ENCODE data around the gene UNC13B.
"Not testable (repeated sequence)": the region's sequence is repeated elsewhere in the genome, so short reads cannot be mapped to it uniquely, and the experiment has no call there.

Gene UNC13B

DNA sequence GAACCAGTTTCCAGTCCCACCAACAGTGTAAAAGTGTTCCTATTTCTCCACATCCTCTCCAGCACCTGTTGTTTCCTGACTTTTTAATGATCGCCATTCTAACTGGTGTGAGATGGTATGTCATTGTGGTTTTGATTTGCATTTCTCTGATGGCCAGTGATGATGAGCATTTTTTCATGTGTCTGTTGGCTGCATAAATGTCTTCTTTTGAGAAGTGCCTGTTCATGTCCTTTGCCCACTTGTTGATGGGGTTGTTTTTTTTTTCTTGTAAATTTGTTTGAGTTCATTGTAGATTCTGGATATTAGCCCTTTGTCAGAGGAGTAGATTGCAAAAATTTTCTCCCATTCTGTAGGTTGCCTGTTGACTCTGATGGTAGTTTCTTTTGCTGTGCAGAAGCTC is 84.1 kb downstream of the UNC13B start:
- CTCF ChIA-PET; POLR2A ChIA-PET; H3K4me1 ChIP-seq (ENCODE audit: control insufficient read depth, insufficient read depth, low read length); H3K9me3 ChIP-seq (ENCODE audit: control insufficient read depth, insufficient read depth, low read depth, low read length); H3K27ac ChIP-seq (ENCODE audit: extremely low read depth, low read depth, low read length); H3K36me3 ChIP-seq (ENCODE audit: control insufficient read depth in 2 of 2, insufficient read depth in 1 of 2, low read length in 2 of 2); H3K4me3 ChIP-seq (ENCODE audit: low read depth, low read length): not testable (repeated sequence)
- TF ChIP-seq SCRT1 (tag by site-specific recombination; IDR thresholded peaks at IDR 0.05; ENCODE audit: borderline replicate concordance) (peak; percentile 66; the same call in 1 of the 2 replicates), SCRT2 (tag by site-specific recombination; IDR thresholded peaks at IDR 0.05) (peak; percentile 49; the same call in 1 of the 2 replicates)

DNA sequence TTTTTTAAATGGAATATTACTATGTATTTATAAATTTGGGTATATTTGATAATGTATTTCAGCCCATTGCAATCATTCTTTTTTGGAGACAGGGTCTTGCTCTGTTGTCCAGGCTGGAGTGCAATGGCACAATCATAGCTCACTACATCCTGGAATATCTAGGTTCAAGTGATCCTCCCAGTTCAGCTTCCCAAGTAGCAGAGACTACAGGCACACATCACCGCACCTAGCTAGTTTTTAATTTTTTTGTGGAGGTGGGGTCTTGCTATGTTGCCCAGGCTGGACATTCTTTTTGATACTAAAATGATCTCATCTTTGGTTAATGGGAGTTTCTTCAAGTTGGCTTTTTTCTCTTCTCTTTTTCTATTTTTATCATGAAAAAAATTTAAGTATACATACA is 91.3 kb downstream of the UNC13B start:
- TF ChIP-seq ZNF121 (tag by site-specific recombination; IDR thresholded peaks at IDR 0.05), result peak; percentile 74; the same call in 1 of the 2 replicates
- TF ChIP-seq KLF8 (tag by site-specific recombination; IDR thresholded peaks at IDR 0.05), result no peak
- no peaks in the 10 kb centered on the region for H3K4me1 ChIP-seq (ENCODE audit: control insufficient read depth, insufficient read depth, low read length)
- no peaks in the 10 kb centered on the region for H3K9me3 ChIP-seq (ENCODE audit: control insufficient read depth, insufficient read depth, low read depth, low read length)
- H3K4me3 ChIP-seq (ENCODE audit: low read depth, low read length), result no peak overlapping the region
- H3K36me3 ChIP-seq (ENCODE audit: control insufficient read depth in 2 of 2, insufficient read depth in 1 of 2, low read length in 2 of 2), result no peaks in the 10 kb centered on the region
- POLR2A ChIA-PET, result interaction anchor here (0.9 kb wide), 1 partner anchor 10 kb away, joined by 4 read pairs; no protein-coding TSS in a partner anchor
- H3K27ac ChIP-seq (ENCODE audit: extremely low read depth, low read depth, low read length), result no peak overlapping the region
- CTCF ChIA-PET, result interaction anchor here (0.6 to 0.7 kb wide), 3 partner anchors 16 to 172 kb away, joined by 3 to 5 read pairs (median 3); no protein-coding TSS in a partner anchor

DNA sequence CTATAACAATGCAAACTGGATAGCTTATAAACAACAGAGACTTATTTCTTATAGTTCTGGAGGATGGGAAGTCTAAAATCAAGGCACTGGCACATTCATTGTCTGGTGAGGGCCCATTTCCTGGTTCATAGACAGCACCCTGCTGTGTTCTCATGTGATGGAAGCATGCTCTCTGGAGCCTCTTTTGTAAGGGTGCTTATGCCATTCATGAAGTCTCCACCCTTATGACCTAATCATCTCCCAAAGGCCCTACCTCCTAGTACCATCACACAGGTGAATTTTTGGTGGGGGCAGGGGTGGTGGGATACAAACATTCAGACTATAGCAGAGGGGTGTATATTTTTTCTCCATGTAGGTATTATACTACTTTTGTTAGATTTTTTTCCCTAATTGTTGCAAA is 92.4 kb downstream of the UNC13B start:
- POLR2A ChIA-PET, result no interaction called here
- TF ChIP-seq ZNF324 (tag by site-specific recombination; IDR thresholded peaks at IDR 0.05), result no peak
- TF ChIP-seq, protein P1, sequence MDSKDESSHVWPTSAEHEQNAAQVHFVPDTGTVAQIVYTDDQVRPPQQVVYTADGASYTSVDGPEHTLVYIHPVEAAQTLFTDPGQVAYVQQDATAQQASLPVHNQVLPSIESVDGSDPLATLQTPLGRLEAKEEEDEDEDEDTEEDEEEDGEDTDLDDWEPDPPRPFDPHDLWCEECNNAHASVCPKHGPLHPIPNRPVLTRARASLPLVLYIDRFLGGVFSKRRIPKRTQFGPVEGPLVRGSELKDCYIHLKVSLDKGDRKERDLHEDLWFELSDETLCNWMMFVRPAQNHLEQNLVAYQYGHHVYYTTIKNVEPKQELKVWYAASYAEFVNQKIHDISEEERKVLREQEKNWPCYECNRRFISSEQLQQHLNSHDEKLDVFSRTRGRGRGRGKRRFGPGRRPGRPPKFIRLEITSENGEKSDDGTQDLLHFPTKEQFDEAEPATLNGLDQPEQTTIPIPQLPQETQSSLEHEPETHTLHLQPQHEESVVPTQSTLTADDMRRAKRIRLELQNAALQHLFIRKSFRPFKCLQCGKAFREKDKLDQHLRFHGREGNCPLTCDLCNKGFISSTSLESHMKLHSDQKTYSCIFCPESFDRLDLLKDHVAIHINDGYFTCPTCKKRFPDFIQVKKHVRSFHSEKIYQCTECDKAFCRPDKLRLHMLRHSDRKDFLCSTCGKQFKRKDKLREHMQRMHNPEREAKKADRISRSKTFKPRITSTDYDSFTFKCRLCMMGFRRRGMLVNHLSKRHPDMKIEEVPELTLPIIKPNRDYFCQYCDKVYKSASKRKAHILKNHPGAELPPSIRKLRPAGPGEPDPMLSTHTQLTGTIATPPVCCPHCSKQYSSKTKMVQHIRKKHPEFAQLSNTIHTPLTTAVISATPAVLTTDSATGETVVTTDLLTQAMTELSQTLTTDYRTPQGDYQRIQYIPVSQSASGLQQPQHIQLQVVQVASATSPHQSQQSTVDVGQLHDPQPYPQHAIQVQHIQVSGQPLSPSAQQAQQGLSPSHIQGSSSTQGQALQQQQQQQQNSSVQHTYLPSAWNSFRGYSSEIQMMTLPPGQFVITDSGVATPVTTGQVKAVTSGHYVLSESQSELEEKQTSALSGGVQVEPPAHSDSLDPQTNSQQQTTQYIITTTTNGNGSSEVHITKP (tag by site-specific recombination; IDR thresholded peaks at IDR 0.05), result 0 out of 2 replicates have a peak, but pooled peaks have one; percentile 30
- Histone ChIP-seq H3K4me3 (ENCODE audit: low read depth, low read length) (no peak overlapping the region), H3K36me3 (ENCODE audit: control insufficient read depth in 2 of 2, insufficient read depth in 1 of 2, low read length in 2 of 2) (no peaks in the 10 kb centered on the region), H3K9me3 (ENCODE audit: control insufficient read depth, insufficient read depth, low read depth, low read length) (no peaks in the 10 kb centered on the region), H3K4me1 (ENCODE audit: control insufficient read depth, insufficient read depth, low read length) (no peaks in the 10 kb centered on the region), H3K27ac (ENCODE audit: extremely low read depth, low read depth, low read length) (no peak overlapping the region)
- CTCF ChIA-PET, result interaction anchor here (0.6 kb wide), 1 partner anchor 58 kb away, joined by 4 read pairs; no protein-coding TSS in a partner anchor

DNA sequence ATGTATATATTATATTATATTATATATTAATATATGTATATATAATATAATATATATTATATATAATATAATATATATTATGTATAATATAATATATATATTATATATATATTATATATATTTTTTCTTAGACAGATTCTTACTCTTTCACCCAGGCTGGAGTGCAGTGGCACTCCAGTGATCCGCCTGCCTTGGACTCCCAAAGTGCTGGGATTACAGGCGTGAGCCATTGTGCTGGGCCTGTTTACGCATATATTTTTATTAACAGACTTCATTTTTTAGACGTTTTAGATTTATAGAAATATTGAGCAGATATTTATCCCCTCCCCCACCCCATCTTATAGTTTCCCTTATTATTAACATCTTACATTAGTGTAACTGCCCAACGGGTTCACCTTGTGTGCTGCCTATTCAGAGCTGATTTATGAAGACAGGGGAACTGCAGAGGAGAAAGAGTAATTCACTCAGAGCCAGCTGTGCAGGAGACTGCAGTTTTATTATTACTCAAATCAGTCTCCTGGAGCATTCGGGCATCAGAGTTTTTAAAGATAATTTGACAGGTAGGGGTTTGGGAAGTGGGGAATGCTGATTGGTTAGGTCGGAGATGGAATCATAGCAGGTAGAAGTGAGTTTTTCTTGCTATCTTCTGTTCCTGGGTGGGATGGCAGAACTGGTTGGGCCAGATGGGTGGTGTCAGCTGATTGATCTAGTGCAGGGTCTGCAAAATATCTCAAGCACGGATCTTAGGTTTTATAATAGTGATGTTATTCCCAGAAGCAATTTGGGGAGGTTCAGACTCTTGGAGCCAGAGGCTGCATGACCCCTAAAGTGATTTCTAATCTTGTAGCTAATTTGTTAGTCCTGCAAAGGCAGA is 93.4 kb downstream of the UNC13B start:
- no peaks in the 10 kb centered on the region for H3K9me3 ChIP-seq (ENCODE audit: control insufficient read depth, insufficient read depth, low read depth, low read length)
- H3K4me1 ChIP-seq (ENCODE audit: control insufficient read depth, insufficient read depth, low read length), result no peaks in the 10 kb centered on the region
- no peak overlapping the region for H3K27ac ChIP-seq (ENCODE audit: extremely low read depth, low read depth, low read length)
- ChIA-PET CTCF (interaction anchor here (0.7 to 1.1 kb wide), 4 partner anchors 93 to 442 kb away, joined by 3 to 5 read pairs (median 4); partner anchors contain the start of gene UNC13B), POLR2A (no interaction called here)
- TF ChIP-seq, protein P2, sequence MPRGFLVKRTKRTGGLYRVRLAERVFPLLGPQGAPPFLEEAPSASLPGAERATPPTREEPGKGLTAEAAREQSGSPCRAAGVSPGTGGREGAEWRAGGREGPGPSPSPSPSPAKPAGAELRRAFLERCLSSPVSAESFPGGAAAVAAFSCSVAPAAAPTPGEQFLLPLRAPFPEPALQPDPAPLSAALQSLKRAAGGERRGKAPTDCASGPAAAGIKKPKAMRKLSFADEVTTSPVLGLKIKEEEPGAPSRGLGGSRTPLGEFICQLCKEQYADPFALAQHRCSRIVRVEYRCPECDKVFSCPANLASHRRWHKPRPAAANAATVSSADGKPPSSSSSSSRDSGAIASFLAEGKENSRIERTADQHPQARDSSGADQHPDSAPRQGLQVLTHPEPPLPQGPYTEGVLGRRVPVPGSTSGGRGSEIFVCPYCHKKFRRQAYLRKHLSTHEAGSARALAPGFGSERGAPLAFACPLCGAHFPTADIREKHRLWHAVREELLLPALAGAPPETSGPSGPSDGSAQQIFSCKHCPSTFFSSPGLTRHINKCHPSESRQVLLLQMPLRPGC (tag by site-specific recombination; IDR thresholded peaks at IDR 0.05), result no peak
- no peak for TF ChIP-seq FEZF1 (tag by site-specific recombination; IDR thresholded peaks at IDR 0.05)
- no peak for TF ChIP-seq ZSCAN23 (tag by site-specific recombination; IDR thresholded peaks at IDR 0.05)
- no peak for TF ChIP-seq ZNF404 (tag by site-specific recombination; IDR thresholded peaks at IDR 0.05)
- TF ChIP-seq, protein P3, sequence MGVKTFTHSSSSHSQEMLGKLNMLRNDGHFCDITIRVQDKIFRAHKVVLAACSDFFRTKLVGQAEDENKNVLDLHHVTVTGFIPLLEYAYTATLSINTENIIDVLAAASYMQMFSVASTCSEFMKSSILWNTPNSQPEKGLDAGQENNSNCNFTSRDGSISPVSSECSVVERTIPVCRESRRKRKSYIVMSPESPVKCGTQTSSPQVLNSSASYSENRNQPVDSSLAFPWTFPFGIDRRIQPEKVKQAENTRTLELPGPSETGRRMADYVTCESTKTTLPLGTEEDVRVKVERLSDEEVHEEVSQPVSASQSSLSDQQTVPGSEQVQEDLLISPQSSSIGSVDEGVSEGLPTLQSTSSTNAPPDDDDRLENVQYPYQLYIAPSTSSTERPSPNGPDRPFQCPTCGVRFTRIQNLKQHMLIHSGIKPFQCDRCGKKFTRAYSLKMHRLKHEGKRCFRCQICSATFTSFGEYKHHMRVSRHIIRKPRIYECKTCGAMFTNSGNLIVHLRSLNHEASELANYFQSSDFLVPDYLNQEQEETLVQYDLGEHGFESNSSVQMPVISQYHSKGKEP (tag by site-specific recombination; IDR thresholded peaks at IDR 0.05), result no peak
- no peak for TF ChIP-seq ZNF837 (tag by site-specific recombination; IDR thresholded peaks at IDR 0.05)
- no peak overlapping the region for H3K4me3 ChIP-seq (ENCODE audit: low read depth, low read length)
- no peaks in the 10 kb centered on the region for H3K36me3 ChIP-seq (ENCODE audit: control insufficient read depth in 2 of 2, insufficient read depth in 1 of 2, low read length in 2 of 2)
